K562 (cell line): ENCODE data around the gene BMP10. TPM values are rescaled to one million over a fixed set of nuclear protein-coding genes. Genes with fewer than 3 reads are reported as not detected.

ENCODE experiments used
- ATAC-seq: fragments of 200-7000 bp; cut with Tn5 transposase; 3 replicates; pipeline ENCODE4 v1.9.1; 2020; ENCODE audit warnings: moderate library complexity
- BruUV-seq: library from RNA; stranded (reverse); fragments of 400-500 nt; replicated peaks from 2 replicates; lab custom pipeline; 2021; lab: Mats Ljungman, UMichigan
- CTCF ChIA-PET: fragments of 300-600 bp; formaldehyde crosslinking; extraction: SDS; loops from one replicate; lab custom pipeline; 2021; ENCODE audit warnings: low intra/inter-chr PET ratio; lab: Yijun Ruan, JAX
- POLR2A ChIA-PET: fragments of 300-600, 350-650 bp; sonication (Branson Sonifier 250); formaldehyde crosslinking; extraction: SDS; loops from one replicate; lab custom pipeline; 2021; ENCODE audit warnings: antibody characterized with exemption, inconsistent platforms; lab: Yijun Ruan, JAX
- DNase-seq, 4 experiments: peaks; one replicate each; pipeline versions ENCODE4 v3.0.0 to v3.0.0-alpha.2; 2011 to 2018; ENCODE audit warnings: low spot score in 3 of 4, mixed read lengths in 3 of 4; ENCODE audit errors: extremely low read depth in 1 of 4
- FAIRE-seq: peaks from 2 replicates; lab custom pipeline; 2011; peaks lifted over from hg19 to GRCh38; lab: Jason Lieb, UNC
- H2AFZ ChIP-seq: 2 replicates; pipeline ENCODE4 v1.6.0; 2011; ENCODE audit warnings: low read depth, low read length, control low read depth, inconsistent platforms
- H3K27ac ChIP-seq: fragments of 200-600 bp; 3 replicates; pipeline ENCODE4 v1.8.0; 2011; ENCODE audit warnings: low read depth, mild to moderate bottlenecking, control low read depth, inconsistent platforms, low read length, moderate library complexity, mixed read lengths; ENCODE audit errors: extremely low read depth
- H3K27me3 ChIP-seq, 2 experiments: fragments of 300-600 bp in 1 of 2; 2 replicates in 1 of 2; 3 replicates in 1 of 2; pipeline versions ENCODE4 v1.6.0 to v1.8.0; 2011; ENCODE audit warnings: inconsistent platforms in 2 of 2, low read length in 2 of 2, mild to moderate bottlenecking in 1 of 2, mixed read lengths in 1 of 2, moderate library complexity in 1 of 2; ENCODE audit not compliant: control insufficient read depth in 2 of 2, insufficient read depth in 2 of 2
- H3K36me3 ChIP-seq: fragments of 300-600 bp; 3 replicates; pipeline ENCODE4 v1.8.0; 2011; ENCODE audit warnings: mild to moderate bottlenecking, low read length, inconsistent platforms; ENCODE audit not compliant: control insufficient read depth, insufficient read depth
- H3K4me1 ChIP-seq, 2 experiments: fragments of 200-600 bp in 1 of 2; replicated peaks in 1 of 2; 2 replicates in 1 of 2; 3 replicates in 1 of 2; pipeline versions ENCODE4 v1.5.1 to v1.8.0; 2011; ENCODE audit warnings: inconsistent platforms in 2 of 2, low read length in 2 of 2, mild to moderate bottlenecking in 1 of 2, mixed read lengths in 1 of 2, moderate library complexity in 1 of 2; ENCODE audit not compliant: control insufficient read depth in 2 of 2, insufficient read depth in 2 of 2
- H3K4me2 ChIP-seq: 2 replicates; pipeline ENCODE4 v1.6.1; 2011; ENCODE audit warnings: low read length, control low read depth, inconsistent platforms, mixed read lengths; ENCODE audit not compliant: insufficient read depth
- H3K4me3 ChIP-seq: fragments of 200-600 bp; sonication (generic), shearing (Covaris generic); 2 replicates; pipeline ENCODE4 v1.5.1; 2016; ENCODE audit warnings: control low read depth, inconsistent platforms
- H3K79me2 ChIP-seq: fragments of 200-600 bp; 3 replicates; pipeline ENCODE4 v1.8.0; 2011; ENCODE audit warnings: low read length, inconsistent platforms; ENCODE audit not compliant: control insufficient read depth, insufficient read depth
- H3K9ac ChIP-seq, 2 experiments: 2 replicates each; pipeline versions ENCODE4 v1.6.0 to v1.6.1; 2011; ENCODE audit warnings: low read depth in 2 of 2, low read length in 2 of 2, control low read depth in 1 of 2, inconsistent platforms in 1 of 2, mild to moderate bottlenecking in 1 of 2, mixed read lengths in 1 of 2; ENCODE audit not compliant: insufficient read depth in 1 of 2
- H3K9me1 ChIP-seq: one replicate; pipeline ENCODE4 v1.6.0; 2011; ENCODE audit warnings: inconsistent platforms, mild to moderate bottlenecking, low read length, moderate library complexity; ENCODE audit not compliant: control insufficient read depth, insufficient read depth
- H3K9me3 ChIP-seq: replicated peaks from 2 replicates; pipeline ENCODE4 v1.5.1; 2011; ENCODE audit warnings: low read depth, low read length, inconsistent platforms; ENCODE audit not compliant: control insufficient read depth, insufficient read depth
- H4K20me1 ChIP-seq: replicated peaks from 2 replicates; pipeline ENCODE4 v1.6.1; 2011; ENCODE audit warnings: low read length, inconsistent platforms, mixed read lengths; ENCODE audit not compliant: control insufficient read depth, insufficient read depth
- CBX1 ChIP-seq: sonication (generic); IDR thresholded peaks from 2 replicates; pipeline ENCODE4 v1.6.1; 2016; ENCODE audit warnings: antibody characterized with exemption, low read depth, mild to moderate bottlenecking
- CBX5 ChIP-seq: IDR thresholded peaks from 2 replicates; pipeline ENCODE4 v1.6.1; 2014; ENCODE audit warnings: low read depth, borderline replicate concordance
- MYC ChIP-seq, 2 experiments: fragments of 250-450 bp in 1 of 2; sonication (Bioruptor Pico) in 1 of 2; IDR thresholded peaks; 2 replicates each; pipeline versions ENCODE4 v1.5.1 to v1.6.1; 2012 to 2021; ENCODE audit warnings: low read depth in 2 of 2, borderline replicate concordance in 1 of 2, improper control_type of control experiment in 1 of 2, low read length in 1 of 2, mild to moderate bottlenecking in 1 of 2, moderate library complexity in 1 of 2
- NBN ChIP-seq: fragments of 450-650 bp; IDR thresholded peaks from 2 replicates; pipeline ENCODE4 v1.6.1; 2016; ENCODE audit warnings: low read depth, mild to moderate bottlenecking
- SMAD4 ChIP-seq: fragments of 250-450 bp; sonication (Bioruptor Pico); conservative IDR thresholded peaks from 2 replicates; pipeline ENCODE4 v1.8.0; 2021; ENCODE audit warnings: inconsistent platforms, mild to moderate bottlenecking, moderate library complexity
- SNRNP70 ChIP-seq: fragments of 200-400 bp; formaldehyde crosslinking; optimal IDR thresholded peaks from 2 replicates; pipeline ENCODE3; 2017; ENCODE audit warnings: low read depth, low read length
- ZBTB7A ChIP-seq: IDR thresholded peaks from 2 replicates; pipeline ENCODE4 v1.6.1; 2011; ENCODE audit warnings: low read depth, mild to moderate bottlenecking, low read length, moderate library complexity, borderline replicate concordance; ENCODE audit not compliant: control insufficient read depth
- WGBS: fragments of 100-300 bp; shearing (Covaris generic); methylation state at CpG from one replicate; pipeline ENCODE4 v1.1.6; 2016; ENCODE audit warnings: low coverage, mixed read lengths; ENCODE audit not compliant: insufficient coverage; ENCODE audit errors: missing lambda C conversion rate; 5-methylcytosine and 5-hydroxymethylcytosine counted together
- in situ Hi-C: fragments of 300-500 bp; cut with MboI; formaldehyde crosslinking; loops from 4 replicates; pipeline ENCODE4 v1.15.0; 2018; ENCODE audit warnings: inconsistent platforms, mixed read lengths
- intact Hi-C: fragments of 100-400 bp; cut with micrococcal nuclease; formaldehyde crosslinking; loops from 2 replicates; pipeline ENCODE4 v1.14.2; 2022
- polyA plus RNA-seq, 8 experiments: library from polyadenylated mRNA; depleted of rRNA in 4 of 8; stranded (reverse) in 5 of 8; unstranded in 3 of 8; fragments of >200 nt; fragmentation: Nextera tagmentation in 2 of 8; fragmentation: Illumina TruSeq in 1 of 8; extraction: Ambion mirVana in 2 of 8; extraction: Trizol in 1 of 8; gene quantifications; 2 replicates each; pipeline versions ENCODE4 v1.2.1 to v1.2.3, GENCODE V29; 2011 to 2014; ENCODE audit warnings: inconsistent platforms in 1 of 8, missing spikeins in 1 of 8
- total RNA-seq, 7 experiments: library from RNA; depleted of rRNA in 6 of 7; stranded (reverse); fragments of >200 nt in 6 of 7; fragmentation: Illumina TruSeq in 2 of 7; extraction: Trizol in 2 of 7; gene quantifications; 2 replicates each; pipeline versions ENCODE4 v1.2.1 to v1.2.3, GENCODE V29; 2011 to 2021; ENCODE audit warnings: low replicate concordance in 1 of 7
- TF ChIP-seq, protein P1 (sequence below): sonication (generic); formaldehyde crosslinking; IDR thresholded peaks from 2 replicates; pipeline ENCODE4 v1.8.1; 2023; ENCODE audit warnings: mild to moderate bottlenecking, missing genetic modification reagents
- TF ChIP-seq, protein P2 (sequence below): sonication (generic); formaldehyde crosslinking; IDR thresholded peaks from 2 replicates; pipeline ENCODE4 v1.9.0; 2022; ENCODE audit warnings: mild to moderate bottlenecking, missing genetic modification reagents
- TF ChIP-seq, protein P3 (sequence below): fragments of 200-800 bp; sonication (Bioruptor generic); IDR thresholded peaks from 2 replicates; pipeline ENCODE4 v1.6.1; 2017; ENCODE audit warnings: missing genetic modification characterization, missing compliant biosample characterization
- TF ChIP-seq, protein P4 (sequence below): fragments of 200-800 bp; sonication (Bioruptor generic); IDR thresholded peaks from 2 replicates; pipeline ENCODE4 v1.6.1; 2017; ENCODE audit warnings: missing genetic modification characterization, missing compliant biosample characterization

Gene BMP10
- total and polyA plus RNA-seq, 9 of the 15 experiments (the other 6 are each of a cell fraction or from before 2014, with no cell fraction given) = 0.11 to 0.91 (median 0.43) TPM

DNA sequence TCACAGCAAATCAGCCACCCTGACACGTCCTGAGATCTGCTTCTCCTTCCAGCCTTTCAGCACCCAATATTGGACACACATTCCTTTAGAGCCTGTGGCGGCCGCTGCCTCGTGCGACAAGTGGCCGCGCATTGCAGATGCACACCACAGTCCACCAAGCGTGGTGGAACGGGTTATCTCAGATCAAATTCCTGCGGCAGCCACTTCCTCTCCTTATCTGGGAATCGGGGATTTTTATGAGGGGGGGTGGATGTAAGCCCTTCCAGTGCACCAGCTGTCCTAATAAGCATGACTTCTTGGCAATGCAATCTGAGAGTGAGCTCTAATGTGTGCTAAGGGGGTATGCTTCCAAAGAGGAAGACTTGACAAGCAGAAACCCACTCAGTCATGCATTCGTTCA lies 18.3 kb upstream of the BMP10 start:
- in situ Hi-C loops = no loop called here
- CTCF ChIA-PET = no interaction called here
- FAIRE-seq = no peak
- TF ChIP-seq ZBTB7A (no peak), NBN (no peak), CBX1 (0 out of 2 replicates have a peak, but pooled peaks have one; percentile 30), SMAD4 (CRISPR knock-in tag) (peak; percentile 14; the same call in 1 of the 2 replicates), MYC (IDR thresholded peaks at IDR 0.05; ENCODE audit: low read depth, low read length) (peak; percentile 56; the same call in 1 of the 2 replicates), MYC (CRISPR knock-in tag; IDR thresholded peaks at IDR 0.05; ENCODE audit: borderline replicate concordance, low read depth) (no peak), SNRNP70 (no peak), CBX5 (no peak)
- TF ChIP-seq, protein P1, sequence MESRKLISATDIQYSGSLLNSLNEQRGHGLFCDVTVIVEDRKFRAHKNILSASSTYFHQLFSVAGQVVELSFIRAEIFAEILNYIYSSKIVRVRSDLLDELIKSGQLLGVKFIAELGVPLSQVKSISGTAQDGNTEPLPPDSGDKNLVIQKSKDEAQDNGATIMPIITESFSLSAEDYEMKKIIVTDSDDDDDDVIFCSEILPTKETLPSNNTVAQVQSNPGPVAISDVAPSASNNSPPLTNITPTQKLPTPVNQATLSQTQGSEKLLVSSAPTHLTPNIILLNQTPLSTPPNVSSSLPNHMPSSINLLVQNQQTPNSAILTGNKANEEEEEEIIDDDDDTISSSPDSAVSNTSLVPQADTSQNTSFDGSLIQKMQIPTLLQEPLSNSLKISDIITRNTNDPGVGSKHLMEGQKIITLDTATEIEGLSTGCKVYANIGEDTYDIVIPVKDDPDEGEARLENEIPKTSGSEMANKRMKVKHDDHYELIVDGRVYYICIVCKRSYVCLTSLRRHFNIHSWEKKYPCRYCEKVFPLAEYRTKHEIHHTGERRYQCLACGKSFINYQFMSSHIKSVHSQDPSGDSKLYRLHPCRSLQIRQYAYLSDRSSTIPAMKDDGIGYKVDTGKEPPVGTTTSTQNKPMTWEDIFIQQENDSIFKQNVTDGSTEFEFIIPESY = peak; percentile 85
- TF ChIP-seq, protein P2, sequence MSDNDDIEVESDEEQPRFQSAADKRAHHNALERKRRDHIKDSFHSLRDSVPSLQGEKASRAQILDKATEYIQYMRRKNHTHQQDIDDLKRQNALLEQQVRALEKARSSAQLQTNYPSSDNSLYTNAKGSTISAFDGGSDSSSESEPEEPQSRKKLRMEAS (CRISPR knock-in tag) = 0 out of 2 replicates have a peak, but pooled peaks have one; percentile 19
- TF ChIP-seq, protein P3, sequence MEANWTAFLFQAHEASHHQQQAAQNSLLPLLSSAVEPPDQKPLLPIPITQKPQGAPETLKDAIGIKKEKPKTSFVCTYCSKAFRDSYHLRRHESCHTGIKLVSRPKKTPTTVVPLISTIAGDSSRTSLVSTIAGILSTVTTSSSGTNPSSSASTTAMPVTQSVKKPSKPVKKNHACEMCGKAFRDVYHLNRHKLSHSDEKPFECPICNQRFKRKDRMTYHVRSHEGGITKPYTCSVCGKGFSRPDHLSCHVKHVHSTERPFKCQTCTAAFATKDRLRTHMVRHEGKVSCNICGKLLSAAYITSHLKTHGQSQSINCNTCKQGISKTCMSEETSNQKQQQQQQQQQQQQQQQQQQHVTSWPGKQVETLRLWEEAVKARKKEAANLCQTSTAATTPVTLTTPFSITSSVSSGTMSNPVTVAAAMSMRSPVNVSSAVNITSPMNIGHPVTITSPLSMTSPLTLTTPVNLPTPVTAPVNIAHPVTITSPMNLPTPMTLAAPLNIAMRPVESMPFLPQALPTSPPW (CRISPR knock-in tag) = peak; percentile 97
- TF ChIP-seq, protein P4, sequence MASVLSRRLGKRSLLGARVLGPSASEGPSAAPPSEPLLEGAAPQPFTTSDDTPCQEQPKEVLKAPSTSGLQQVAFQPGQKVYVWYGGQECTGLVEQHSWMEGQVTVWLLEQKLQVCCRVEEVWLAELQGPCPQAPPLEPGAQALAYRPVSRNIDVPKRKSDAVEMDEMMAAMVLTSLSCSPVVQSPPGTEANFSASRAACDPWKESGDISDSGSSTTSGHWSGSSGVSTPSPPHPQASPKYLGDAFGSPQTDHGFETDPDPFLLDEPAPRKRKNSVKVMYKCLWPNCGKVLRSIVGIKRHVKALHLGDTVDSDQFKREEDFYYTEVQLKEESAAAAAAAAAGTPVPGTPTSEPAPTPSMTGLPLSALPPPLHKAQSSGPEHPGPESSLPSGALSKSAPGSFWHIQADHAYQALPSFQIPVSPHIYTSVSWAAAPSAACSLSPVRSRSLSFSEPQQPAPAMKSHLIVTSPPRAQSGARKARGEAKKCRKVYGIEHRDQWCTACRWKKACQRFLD (CRISPR knock-in tag) = no peak

More for the DNA sequence above, 18.3 kb upstream of the BMP10 start:
- Histone ChIP-seq H3K9me1 (no peaks in the 10 kb centered on the region), H3K9ac (peak overlapping the region in 1 of 2 experiments; percentile 67; a peak in 2 of 4 replicates), H3K4me1 (peaks cover 0 to 12% of the 10 kb centered on the region in 2 experiments; a peak in 3 of 5 replicates), H3K79me2 (no peaks in the 10 kb centered on the region), H2AFZ (peak overlapping the region; percentile 60; the same call in 1 of the 2 replicates), H3K27me3 (no peaks in the 10 kb centered on the region), H3K27ac (no peak overlapping the region), H3K9me3 (no peaks in the 10 kb centered on the region), H3K4me3 (no peak overlapping the region), H4K20me1 (no peaks in the 10 kb centered on the region), H3K4me2 (peak overlapping the region; percentile 18; the same call in 1 of the 2 replicates), H3K36me3 (no peaks in the 10 kb centered on the region)
- no TSS peak for BruUV-seq
- DNase-seq = no peak
- peak; percentile 40; the same call in 1 of the 3 replicates for ATAC-seq
- WGBS = 4% methylated on average over 12 of the region's 12 CpGs
- intact Hi-C loops = no loop called here
- POLR2A ChIA-PET = interaction anchor here (0.8 to 1.0 kb wide), 2 partner anchors 19 to 68 kb away, joined by 3 read pairs; no protein-coding TSS in a partner anchor
